GM12878 (cell line): Measurements from ENCODE around the gene BORCS8. TPM values are rescaled to one million over a fixed set of nuclear protein-coding genes. Genes with fewer than 3 reads are reported as not detected.

Source experiments
- BACH1 ChIP-seq: fragments of 450-650 bp; IDR thresholded peaks from 2 replicates; pipeline ENCODE4 v1.6.1; 2017; ENCODE audit warnings: mild to moderate bottlenecking, borderline replicate concordance
- CREB1 ChIP-seq: IDR thresholded peaks from 2 replicates; pipeline ENCODE4 v1.6.1; 2012; ENCODE audit warnings: low read depth, mild to moderate bottlenecking, inconsistent platforms
- DPF2 ChIP-seq: fragments of 450-650 bp; IDR thresholded peaks from 2 replicates; pipeline ENCODE4 v1.6.1; 2017; ENCODE audit warnings: mild to moderate bottlenecking
- EZH2 ChIP-seq: IDR thresholded peaks from 2 replicates; pipeline ENCODE4 v1.6.1; 2012; ENCODE audit warnings: low read depth, mild to moderate bottlenecking, control low read depth, inconsistent platforms, low read length, borderline replicate concordance; ENCODE audit not compliant: control insufficient read depth
- IKZF2 ChIP-seq, 2 experiments: fragments of 450-650 bp; IDR thresholded peaks; 2 replicates each; pipeline ENCODE4 v1.6.1; 2017; ENCODE audit warnings: mild to moderate bottlenecking in 2 of 2, moderate library complexity in 2 of 2
- IRF4 ChIP-seq: IDR thresholded peaks from 2 replicates; pipeline ENCODE4 v1.6.1; 2011; ENCODE audit warnings: low read depth, low read length
- KDM1A ChIP-seq: fragments of 200-600 bp; sonication (generic); IDR thresholded peaks from 2 replicates; pipeline ENCODE4 v1.6.1; 2016; ENCODE audit warnings: borderline replicate concordance
- KLF5 ChIP-seq: fragments of 450-650 bp; IDR thresholded peaks from 2 replicates; pipeline ENCODE4 v1.6.1; 2014; ENCODE audit warnings: mild to moderate bottlenecking; ENCODE audit not compliant: partially characterized antibody
- MLLT1 ChIP-seq: fragments of 450-650 bp; IDR thresholded peaks from 2 replicates; pipeline ENCODE4 v1.6.1; 2016; ENCODE audit warnings: mild to moderate bottlenecking
- MTA2 ChIP-seq: fragments of 450-650 bp; IDR thresholded peaks from 2 replicates; pipeline ENCODE4 v1.6.1; 2016; ENCODE audit warnings: low read depth, mild to moderate bottlenecking, moderate library complexity
- NFYB ChIP-seq: IDR thresholded peaks from 2 replicates; pipeline ENCODE4 v1.6.1; 2011; ENCODE audit warnings: low read depth, mild to moderate bottlenecking, low read length, improper control_type of control experiment, moderate library complexity; ENCODE audit not compliant: insufficient read depth
- RAD51 ChIP-seq: fragments of 450-650 bp; IDR thresholded peaks from 2 replicates; pipeline ENCODE4 v1.6.1; 2016; ENCODE audit warnings: moderate library complexity, mild to moderate bottlenecking, inconsistent platforms
- SUZ12 ChIP-seq: fragments of 200-600 bp; sonication (generic); IDR thresholded peaks from one replicate; pipeline ENCODE4 v1.6.1; 2018; ENCODE audit warnings: antibody characterized with exemption, mild to moderate bottlenecking; ENCODE audit not compliant: unreplicated experiment
- USF2 ChIP-seq: IDR thresholded peaks from 2 replicates; pipeline ENCODE4 v1.6.1; 2011; ENCODE audit warnings: low read depth, low read length, improper control_type of control experiment, borderline replicate concordance
- ZBTB40 ChIP-seq: fragments of 450-650 bp; IDR thresholded peaks from 2 replicates; pipeline ENCODE4 v1.6.1; 2016; ENCODE audit warnings: mild to moderate bottlenecking, moderate library complexity, borderline replicate concordance
- polyA plus RNA-seq, 11 experiments: library from polyadenylated mRNA; depleted of rRNA in 4 of 11; unstranded in 6 of 11; stranded (reverse) in 5 of 11; fragments of >200 nt; fragmentation: Nextera tagmentation in 4 of 11; fragmentation: Illumina TruSeq in 1 of 11; extraction: Ambion mirVana in 4 of 11; extraction: Trizol in 1 of 11; gene quantifications; 1 replicate in 1 of 11; 2 replicates in 10 of 11; pipeline versions ENCODE4 v1.2.1 to v1.2.3, GENCODE V29; 2011 to 2016; ENCODE audit warnings: inconsistent platforms in 2 of 11, missing spikeins in 2 of 11, low read depth in 1 of 11
- total RNA-seq, 4 experiments: library from RNA; depleted of rRNA in 3 of 4; stranded (reverse); fragments of >200 nt in 3 of 4; fragmentation: Illumina TruSeq in 1 of 4; extraction: Trizol in 1 of 4; gene quantifications; 2 replicates each; pipeline versions ENCODE4 v1.2.1 to v1.2.3, GENCODE V29; 2013 to 2021
- TF ChIP-seq, protein P1 (sequence below): IDR thresholded peaks from 2 replicates; pipeline ENCODE4 v1.6.1; 2011; ENCODE audit warnings: borderline replicate concordance, low read depth, mild to moderate bottlenecking, moderate library complexity, low read length; ENCODE audit not compliant: insufficient read depth, poor library complexity, severe bottlenecking
- TF ChIP-seq, protein P2 (sequence below): fragments of 450-650 bp; IDR thresholded peaks from 2 replicates; pipeline ENCODE4 v1.6.1; 2017; ENCODE audit warnings: mild to moderate bottlenecking, moderate library complexity

BORCS8 gene
- total and polyA plus RNA-seq, 10 of the 15 experiments (the other 5 are each of a cell fraction or from before 2014, with no cell fraction given): 3.7 to 40.3 (median 23.4) TPM

DNA sequence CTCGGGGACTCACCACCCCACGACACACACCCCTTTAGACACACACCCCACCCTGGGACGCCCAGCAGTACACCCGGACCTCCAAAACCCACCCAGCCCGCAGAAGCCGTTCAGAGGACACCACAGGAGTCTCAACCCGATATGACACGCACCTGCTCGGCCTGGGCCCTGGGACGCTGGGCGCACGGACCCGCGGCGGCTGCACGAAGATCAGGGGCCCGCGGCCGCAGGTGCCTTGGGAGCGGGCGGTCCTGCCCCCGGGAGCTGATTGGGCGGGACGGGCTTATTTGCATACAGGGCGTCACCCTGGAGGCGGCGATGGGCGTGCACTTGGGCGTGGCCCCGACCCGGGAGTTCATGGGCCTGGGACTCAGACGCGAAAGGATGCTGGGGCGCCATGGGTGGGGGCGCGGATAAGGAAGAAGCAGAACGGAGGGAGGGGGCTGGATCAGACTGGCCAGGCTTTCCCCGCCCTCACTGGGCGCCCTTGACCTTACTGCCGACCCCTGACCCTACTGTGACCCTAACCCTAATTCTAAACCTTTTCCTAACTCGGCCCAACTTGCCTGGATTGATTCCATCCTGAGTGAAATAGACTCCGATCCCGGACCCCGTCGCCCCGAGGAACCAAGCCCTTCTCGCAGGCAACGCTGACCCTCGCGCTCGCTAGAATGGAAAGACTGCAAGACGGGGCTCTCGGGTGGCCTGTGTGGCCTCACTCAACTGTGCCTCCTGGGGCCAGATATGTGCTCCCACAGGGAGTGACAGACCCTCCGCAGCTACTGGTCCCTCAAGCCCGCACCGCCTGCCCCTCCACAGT is 21.7 kb downstream of the BORCS8 start, which contains the start of gene MEF2B (continued):
- TF ChIP-seq KDM1A (no peak), SUZ12 (no peak), IRF4 (no peak), MLLT1 (0 out of 2 replicates have a peak, but pooled peaks have one; percentile 49), MTA2 (no peak), CREB1 (no peak), USF2 (no peak), ZBTB40 (no peak), NFYB (peak; percentile 89), IKZF2 (IDR thresholded peaks at IDR 0.05) (no peak), DPF2 (peak; percentile 45; the same call in 1 of the 2 replicates), RAD51 (no peak), BACH1 (no peak), EZH2 (no peak), KLF5 (no peak)
- TF ChIP-seq, protein P1, sequence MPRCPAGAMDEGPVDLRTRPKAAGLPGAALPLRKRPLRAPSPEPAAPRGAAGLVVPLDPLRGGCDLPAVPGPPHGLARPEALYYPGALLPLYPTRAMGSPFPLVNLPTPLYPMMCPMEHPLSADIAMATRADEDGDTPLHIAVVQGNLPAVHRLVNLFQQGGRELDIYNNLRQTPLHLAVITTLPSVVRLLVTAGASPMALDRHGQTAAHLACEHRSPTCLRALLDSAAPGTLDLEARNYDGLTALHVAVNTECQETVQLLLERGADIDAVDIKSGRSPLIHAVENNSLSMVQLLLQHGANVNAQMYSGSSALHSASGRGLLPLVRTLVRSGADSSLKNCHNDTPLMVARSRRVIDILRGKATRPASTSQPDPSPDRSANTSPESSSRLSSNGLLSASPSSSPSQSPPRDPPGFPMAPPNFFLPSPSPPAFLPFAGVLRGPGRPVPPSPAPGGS: peak; percentile 66
- TF ChIP-seq, protein P2, sequence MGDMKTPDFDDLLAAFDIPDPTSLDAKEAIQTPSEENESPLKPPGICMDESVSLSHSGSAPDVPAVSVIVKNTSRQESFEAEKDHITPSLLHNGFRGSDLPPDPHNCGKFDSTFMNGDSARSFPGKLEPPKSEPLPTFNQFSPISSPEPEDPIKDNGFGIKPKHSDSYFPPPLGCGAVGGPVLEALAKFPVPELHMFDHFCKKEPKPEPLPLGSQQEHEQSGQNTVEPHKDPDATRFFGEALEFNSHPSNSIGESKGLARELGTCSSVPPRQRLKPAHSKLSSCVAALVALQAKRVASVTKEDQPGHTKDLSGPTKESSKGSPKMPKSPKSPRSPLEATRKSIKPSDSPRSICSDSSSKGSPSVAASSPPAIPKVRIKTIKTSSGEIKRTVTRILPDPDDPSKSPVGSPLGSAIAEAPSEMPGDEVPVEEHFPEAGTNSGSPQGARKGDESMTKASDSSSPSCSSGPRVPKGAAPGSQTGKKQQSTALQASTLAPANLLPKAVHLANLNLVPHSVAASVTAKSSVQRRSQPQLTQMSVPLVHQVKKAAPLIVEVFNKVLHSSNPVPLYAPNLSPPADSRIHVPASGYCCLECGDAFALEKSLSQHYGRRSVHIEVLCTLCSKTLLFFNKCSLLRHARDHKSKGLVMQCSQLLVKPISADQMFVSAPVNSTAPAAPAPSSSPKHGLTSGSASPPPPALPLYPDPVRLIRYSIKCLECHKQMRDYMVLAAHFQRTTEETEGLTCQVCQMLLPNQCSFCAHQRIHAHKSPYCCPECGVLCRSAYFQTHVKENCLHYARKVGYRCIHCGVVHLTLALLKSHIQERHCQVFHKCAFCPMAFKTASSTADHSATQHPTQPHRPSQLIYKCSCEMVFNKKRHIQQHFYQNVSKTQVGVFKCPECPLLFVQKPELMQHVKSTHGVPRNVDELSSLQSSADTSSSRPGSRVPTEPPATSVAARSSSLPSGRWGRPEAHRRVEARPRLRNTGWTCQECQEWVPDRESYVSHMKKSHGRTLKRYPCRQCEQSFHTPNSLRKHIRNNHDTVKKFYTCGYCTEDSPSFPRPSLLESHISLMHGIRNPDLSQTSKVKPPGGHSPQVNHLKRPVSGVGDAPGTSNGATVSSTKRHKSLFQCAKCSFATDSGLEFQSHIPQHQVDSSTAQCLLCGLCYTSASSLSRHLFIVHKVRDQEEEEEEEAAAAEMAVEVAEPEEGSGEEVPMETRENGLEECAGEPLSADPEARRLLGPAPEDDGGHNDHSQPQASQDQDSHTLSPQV: no peak
